Chondrocyte (in vitro differentiated cells): ENCODE data around the gene SLC35F1. TPM values are rescaled to one million over a fixed set of nuclear protein-coding genes. Genes with fewer than 3 reads are reported as not detected.

Experiments used
- DNase-seq: peaks from one replicate; pipeline ENCODE4 v3.0.0; 2021; ENCODE audit warnings: mixed read lengths, low spot score
- H3K27ac Mint-ChIP-seq: one replicate; pipeline ENCODE4 v1.8.0; 2021; ENCODE audit warnings: mild to moderate bottlenecking, moderate library complexity, mixed read lengths; ENCODE audit not compliant: unreplicated experiment
- H3K27me3 Mint-ChIP-seq: 2 replicates; pipeline ENCODE4 v1.8.0; 2021; ENCODE audit warnings: low read depth, mixed read lengths
- H3K36me3 Mint-ChIP-seq: 2 replicates; pipeline ENCODE4 v1.8.0; 2021; ENCODE audit warnings: low read depth, mixed read lengths
- H3K4me1 Mint-ChIP-seq: 2 replicates; pipeline ENCODE4 v1.8.0; 2021; ENCODE audit warnings: low read depth, mild to moderate bottlenecking, mixed read lengths
- H3K4me3 Mint-ChIP-seq: one replicate; pipeline ENCODE4 v1.8.0; 2021; ENCODE audit warnings: mild to moderate bottlenecking, moderate library complexity, mixed read lengths; ENCODE audit not compliant: unreplicated experiment
- H3K9me3 Mint-ChIP-seq: 2 replicates; pipeline ENCODE4 v1.8.0; 2021; ENCODE audit warnings: low read depth, mixed read lengths
- total RNA-seq: library from RNA; stranded (reverse); gene quantifications from 3 replicates; pipeline ENCODE4 v1.2.1, GENCODE V29; 2021
- TF ChIP-seq, protein P1 (sequence below): fragments of 200-600 bp; sonication (generic); IDR thresholded peaks from 2 replicates; pipeline ENCODE4 v1.5.0; 2021; ENCODE audit warnings: antibody characterized with exemption, mild to moderate bottlenecking, moderate library complexity

Gene SLC35F1
- total RNA-seq, 1 donor from 2014 or later, result not detected

DNA sequence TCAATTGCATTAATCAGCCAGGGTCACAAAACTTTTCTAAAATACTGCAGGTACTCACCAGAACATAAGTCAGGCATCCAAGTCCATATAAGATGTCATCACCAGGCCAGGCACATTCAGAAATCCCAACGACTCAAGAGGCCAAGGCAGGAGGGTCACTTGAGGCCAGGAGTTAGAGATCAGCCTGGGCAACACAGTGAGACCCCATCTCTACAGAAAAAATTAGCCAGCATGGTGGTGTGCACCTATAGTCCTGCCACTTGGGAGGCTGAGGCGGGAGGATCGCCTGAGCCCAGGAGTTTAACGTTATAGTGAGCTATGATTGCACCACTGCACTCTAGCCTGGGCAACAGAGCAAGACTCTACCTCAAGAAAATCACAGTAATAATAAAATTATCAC lies 362.6 kb downstream of the SLC35F1 start:
- no peak overlapping the region for H3K27ac Mint-ChIP-seq

DNA sequence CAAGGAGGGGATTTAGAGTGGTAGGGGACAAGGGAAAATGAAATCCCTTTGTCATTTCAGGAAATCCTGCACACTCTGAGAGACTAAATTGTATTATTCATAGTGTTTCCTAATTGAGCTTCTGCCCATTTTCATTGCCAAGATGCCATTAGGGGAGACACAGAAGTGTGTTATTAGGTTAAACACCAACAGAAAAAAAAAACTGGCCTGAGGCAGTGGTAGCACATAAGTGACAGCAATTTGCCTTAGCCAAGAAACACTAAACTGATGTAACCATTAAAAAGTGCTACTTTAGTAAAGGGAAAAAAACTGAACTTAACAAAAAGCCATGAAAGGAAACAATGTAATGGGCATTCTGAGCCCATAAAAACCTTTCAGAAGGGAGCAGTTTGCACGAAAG lies 370.6 kb downstream of the SLC35F1 start:
- Mint-ChIP-seq H3K9me3 (no peaks in the 10 kb centered on the region), H3K4me1 (no peaks in the 10 kb centered on the region), H3K27ac (no peak overlapping the region), H3K4me3 (no peak overlapping the region), H3K27me3 (peaks cover 24% of the 10 kb centered on the region), H3K36me3 (no peaks in the 10 kb centered on the region)
- DNase-seq, result no peak
- TF ChIP-seq, protein P1, sequence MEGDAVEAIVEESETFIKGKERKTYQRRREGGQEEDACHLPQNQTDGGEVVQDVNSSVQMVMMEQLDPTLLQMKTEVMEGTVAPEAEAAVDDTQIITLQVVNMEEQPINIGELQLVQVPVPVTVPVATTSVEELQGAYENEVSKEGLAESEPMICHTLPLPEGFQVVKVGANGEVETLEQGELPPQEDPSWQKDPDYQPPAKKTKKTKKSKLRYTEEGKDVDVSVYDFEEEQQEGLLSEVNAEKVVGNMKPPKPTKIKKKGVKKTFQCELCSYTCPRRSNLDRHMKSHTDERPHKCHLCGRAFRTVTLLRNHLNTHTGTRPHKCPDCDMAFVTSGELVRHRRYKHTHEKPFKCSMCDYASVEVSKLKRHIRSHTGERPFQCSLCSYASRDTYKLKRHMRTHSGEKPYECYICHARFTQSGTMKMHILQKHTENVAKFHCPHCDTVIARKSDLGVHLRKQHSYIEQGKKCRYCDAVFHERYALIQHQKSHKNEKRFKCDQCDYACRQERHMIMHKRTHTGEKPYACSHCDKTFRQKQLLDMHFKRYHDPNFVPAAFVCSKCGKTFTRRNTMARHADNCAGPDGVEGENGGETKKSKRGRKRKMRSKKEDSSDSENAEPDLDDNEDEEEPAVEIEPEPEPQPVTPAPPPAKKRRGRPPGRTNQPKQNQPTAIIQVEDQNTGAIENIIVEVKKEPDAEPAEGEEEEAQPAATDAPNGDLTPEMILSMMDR, result no peak

More for the DNA sequence above, 362.6 kb downstream of the SLC35F1 start:
- Mint-ChIP-seq H3K4me1 (no peaks in the 10 kb centered on the region), H3K36me3 (no peaks in the 10 kb centered on the region), H3K9me3 (peaks cover 5% of the 10 kb centered on the region), H3K27me3 (peaks cover 2% of the 10 kb centered on the region), H3K4me3 (no peak overlapping the region)
- DNase-seq, result no peak
- TF ChIP-seq, protein P1, result no peak

DNA sequence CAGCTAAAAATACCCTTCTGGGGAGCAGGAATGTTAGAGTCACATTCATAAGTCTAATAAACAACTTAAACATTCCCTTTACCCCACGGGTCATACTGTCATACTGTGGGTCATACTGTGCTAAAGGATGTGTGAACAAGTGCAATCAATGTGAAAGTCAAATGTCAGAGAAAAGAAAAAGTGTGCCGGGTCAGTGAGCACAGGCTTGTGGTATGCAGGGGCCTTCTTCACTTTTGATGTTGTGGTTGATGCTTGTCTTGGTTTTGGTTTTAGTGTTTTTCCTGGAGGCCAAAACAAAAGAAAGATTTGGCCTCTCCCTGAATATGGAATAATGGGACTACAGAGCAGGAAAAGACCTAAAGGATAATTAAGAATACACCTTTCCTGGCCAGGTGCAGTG lies 373.1 kb downstream of the SLC35F1 start:
- no peak for DNase-seq
- TF ChIP-seq, protein P1, result no peak
- H3K9me3 Mint-ChIP-seq, result no peaks in the 10 kb centered on the region
- no peak overlapping the region for H3K27ac Mint-ChIP-seq
- no peak overlapping the region for H3K4me3 Mint-ChIP-seq
- H3K36me3 Mint-ChIP-seq, result no peaks in the 10 kb centered on the region
- H3K4me1 Mint-ChIP-seq, result peaks cover 3% of the 10 kb centered on the region
- H3K27me3 Mint-ChIP-seq, result peaks cover 20% of the 10 kb centered on the region

DNA sequence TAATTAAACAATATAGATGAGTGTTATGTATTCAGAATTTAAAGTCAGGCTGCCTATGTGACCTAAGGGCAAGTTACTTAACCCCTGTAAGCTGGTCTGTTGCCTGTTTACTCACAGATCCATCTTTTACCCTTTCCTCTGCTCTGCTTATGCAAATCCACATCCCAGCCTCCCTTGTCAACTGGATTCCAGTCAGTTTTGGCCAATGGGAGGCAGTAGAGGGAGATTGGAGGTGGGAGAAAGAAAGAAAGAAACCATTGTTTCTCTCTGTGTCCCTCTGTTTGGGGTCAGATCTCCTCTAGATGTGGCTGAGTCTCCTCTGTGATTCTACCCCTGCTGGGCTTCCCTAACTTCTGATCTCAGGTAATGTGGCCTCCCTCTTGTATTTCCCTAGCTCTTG lies 374.2 kb downstream of the SLC35F1 start:
- TF ChIP-seq, protein P1, result no peak
- no peak for DNase-seq
- no peak overlapping the region for H3K27ac Mint-ChIP-seq
- H3K27me3 Mint-ChIP-seq, result peaks cover 17% of the 10 kb centered on the region
- H3K4me3 Mint-ChIP-seq, result no peak overlapping the region
- no peaks in the 10 kb centered on the region for H3K9me3 Mint-ChIP-seq
- no peaks in the 10 kb centered on the region for H3K36me3 Mint-ChIP-seq
- peaks cover 3% of the 10 kb centered on the region for H3K4me1 Mint-ChIP-seq

DNA sequence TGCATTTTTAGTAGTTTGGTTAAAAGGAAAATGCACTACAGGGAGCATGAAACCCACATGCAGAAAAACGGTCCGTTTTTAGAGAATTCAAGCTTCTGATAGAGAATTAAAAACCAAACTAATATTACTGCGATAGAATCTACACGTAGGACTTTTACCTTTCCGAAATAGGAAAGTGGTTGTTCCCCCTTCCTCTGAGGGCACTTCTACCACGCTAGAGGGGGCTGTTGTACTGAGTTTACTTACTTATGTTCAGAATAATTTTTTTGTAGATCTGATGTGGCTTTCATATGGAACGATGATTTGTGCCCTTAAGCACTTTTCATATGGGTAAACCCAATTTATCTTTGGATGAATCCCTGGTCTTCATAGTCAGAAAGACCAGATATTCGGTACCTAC lies 376.7 kb downstream of the SLC35F1 start:
- DNase-seq, result no peak
- peaks cover 3% of the 10 kb centered on the region for H3K4me1 Mint-ChIP-seq
- no peak overlapping the region for H3K4me3 Mint-ChIP-seq
- H3K27ac Mint-ChIP-seq, result no peak overlapping the region
- H3K36me3 Mint-ChIP-seq, result no peaks in the 10 kb centered on the region
- TF ChIP-seq, protein P1, result peak; percentile 95
- H3K9me3 Mint-ChIP-seq, result no peaks in the 10 kb centered on the region
- peaks cover 17% of the 10 kb centered on the region for H3K27me3 Mint-ChIP-seq
